B cell (primary cell): ENCODE results near the gene NPEPPS.
"Not testable (repeated sequence)": the region's sequence is repeated elsewhere in the genome, so short reads cannot be mapped to it uniquely, and the experiment has no call there.

Experiments
- EZH2 ChIP-seq: IDR thresholded peaks from 2 replicates; pipeline ENCODE4 v1.6.1; 2012; ENCODE audit warnings: borderline replicate concordance, low read depth, mild to moderate bottlenecking, moderate library complexity, low read length; ENCODE audit not compliant: insufficient read depth, poor library complexity, severe bottlenecking
- TF ChIP-seq, protein P1 (sequence below): fragments of 200-600 bp; IDR thresholded peaks from one replicate; pipeline ENCODE4 v1.8.0; 2022; ENCODE audit warnings: antibody characterized with exemption, mild to moderate bottlenecking

DNA sequence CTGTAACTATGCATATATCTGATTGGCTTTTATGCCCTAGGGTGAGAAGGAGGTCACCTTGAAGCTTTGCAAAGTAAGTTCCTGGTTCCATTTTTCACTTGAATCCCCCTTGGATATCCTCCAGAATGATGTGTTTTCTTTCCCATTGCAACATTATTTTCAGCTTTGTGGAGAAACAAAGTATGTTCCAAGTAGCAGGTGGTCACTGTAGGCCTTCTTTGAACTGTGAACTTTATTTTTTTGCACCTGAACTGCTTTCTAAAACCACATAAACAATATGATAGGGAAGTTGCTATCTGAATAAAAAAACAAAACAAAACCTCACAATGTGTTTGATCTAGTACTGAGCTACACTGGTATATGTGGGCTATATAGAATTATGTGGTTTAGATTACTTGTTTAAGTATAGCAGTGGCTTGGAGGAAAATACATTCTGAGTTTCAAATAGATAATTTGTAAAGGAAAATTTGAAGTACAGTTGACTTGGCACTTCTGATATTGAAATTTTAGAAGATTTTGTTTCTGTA, 29.7 kb downstream of the NPEPPS start:
- TF ChIP-seq, protein P1, sequence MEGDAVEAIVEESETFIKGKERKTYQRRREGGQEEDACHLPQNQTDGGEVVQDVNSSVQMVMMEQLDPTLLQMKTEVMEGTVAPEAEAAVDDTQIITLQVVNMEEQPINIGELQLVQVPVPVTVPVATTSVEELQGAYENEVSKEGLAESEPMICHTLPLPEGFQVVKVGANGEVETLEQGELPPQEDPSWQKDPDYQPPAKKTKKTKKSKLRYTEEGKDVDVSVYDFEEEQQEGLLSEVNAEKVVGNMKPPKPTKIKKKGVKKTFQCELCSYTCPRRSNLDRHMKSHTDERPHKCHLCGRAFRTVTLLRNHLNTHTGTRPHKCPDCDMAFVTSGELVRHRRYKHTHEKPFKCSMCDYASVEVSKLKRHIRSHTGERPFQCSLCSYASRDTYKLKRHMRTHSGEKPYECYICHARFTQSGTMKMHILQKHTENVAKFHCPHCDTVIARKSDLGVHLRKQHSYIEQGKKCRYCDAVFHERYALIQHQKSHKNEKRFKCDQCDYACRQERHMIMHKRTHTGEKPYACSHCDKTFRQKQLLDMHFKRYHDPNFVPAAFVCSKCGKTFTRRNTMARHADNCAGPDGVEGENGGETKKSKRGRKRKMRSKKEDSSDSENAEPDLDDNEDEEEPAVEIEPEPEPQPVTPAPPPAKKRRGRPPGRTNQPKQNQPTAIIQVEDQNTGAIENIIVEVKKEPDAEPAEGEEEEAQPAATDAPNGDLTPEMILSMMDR, result not testable (repeated sequence)
- not testable (repeated sequence) for TF ChIP-seq EZH2
